Fibroblast of gingiva (primary cell): ENCODE results near the gene TBC1D16.

Source experiments
- DNase-seq: peaks from one replicate; pipeline ENCODE4 v3.0.0-alpha.2; 2011; ENCODE audit warnings: low read depth

Gene TBC1D16

GRCh38 chr17:79925242-79925957 is 110.3 kb downstream of the TBC1D16 start:
- peak; percentile 79 for DNase-seq

- no peak for DNase-seq
Measured at GRCh38 chr17:79924639-79924976, 111.1 kb downstream of the TBC1D16 start.

GRCh38 chr17:79923974-79924638 is 111.6 kb downstream of the TBC1D16 start:
- no peak for DNase-seq

- no peak for DNase-seq
Measured at GRCh38 chr17:79922798-79923197, 112.9 kb downstream of the TBC1D16 start.

- no peak for DNase-seq
Measured at GRCh38 chr17:79922116-79922601, 113.5 kb downstream of the TBC1D16 start.

GRCh38 chr17:79921411-79922115 is 114.1 kb downstream of the TBC1D16 start:
- DNase-seq = no peak

GRCh38 chr17:79920751-79921410 is 114.8 kb downstream of the TBC1D16 start:
- DNase-seq = no peak

GRCh38 chr17:79919862-79920720 is 115.6 kb downstream of the TBC1D16 start:
- no peak for DNase-seq

GRCh38 chr17:79919164-79919585 is 116.5 kb downstream of the TBC1D16 start:
- DNase-seq = peak; percentile 85

- DNase-seq = no peak
Measured at GRCh38 chr17:79918581-79919163, 117.0 kb downstream of the TBC1D16 start.

- DNase-seq = no peak
Measured at GRCh38 chr17:79917902-79918484, 117.7 kb downstream of the TBC1D16 start.

GRCh38 chr17:79916991-79917901 is 118.4 kb downstream of the TBC1D16 start:
- no peak for DNase-seq

- no peak for DNase-seq
Measured at GRCh38 chr17:79916506-79916905, 119.2 kb downstream of the TBC1D16 start.

GRCh38 chr17:79915850-79916430 is 119.7 kb downstream of the TBC1D16 start:
- no peak for DNase-seq

- no peak for DNase-seq
Measured at GRCh38 chr17:79914813-79915740, 120.6 kb downstream of the TBC1D16 start.

- DNase-seq = no peak
Measured at GRCh38 chr17:79913896-79914812, 121.5 kb downstream of the TBC1D16 start.

- no peak for DNase-seq
Measured at GRCh38 chr17:79913451-79913850, 122.2 kb downstream of the TBC1D16 start.
